NCI-H774 (cell line): ENCODE results near the gene CYB5A.
A peak's percentile ranks its signal among the peaks of the same experiment; 100 is the strongest.
"Not testable (repeated sequence)": the region's sequence is repeated elsewhere in the genome, so short reads cannot be mapped to it uniquely, and the experiment has no call there.

Experiments
- DNase-seq: peaks from one replicate; lab custom pipeline; 2025; lab: John Stamatoyannopoulos, UW

Gene CYB5A, protein sequence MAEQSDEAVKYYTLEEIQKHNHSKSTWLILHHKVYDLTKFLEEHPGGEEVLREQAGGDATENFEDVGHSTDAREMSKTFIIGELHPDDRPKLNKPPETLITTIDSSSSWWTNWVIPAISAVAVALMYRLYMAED

DNA sequence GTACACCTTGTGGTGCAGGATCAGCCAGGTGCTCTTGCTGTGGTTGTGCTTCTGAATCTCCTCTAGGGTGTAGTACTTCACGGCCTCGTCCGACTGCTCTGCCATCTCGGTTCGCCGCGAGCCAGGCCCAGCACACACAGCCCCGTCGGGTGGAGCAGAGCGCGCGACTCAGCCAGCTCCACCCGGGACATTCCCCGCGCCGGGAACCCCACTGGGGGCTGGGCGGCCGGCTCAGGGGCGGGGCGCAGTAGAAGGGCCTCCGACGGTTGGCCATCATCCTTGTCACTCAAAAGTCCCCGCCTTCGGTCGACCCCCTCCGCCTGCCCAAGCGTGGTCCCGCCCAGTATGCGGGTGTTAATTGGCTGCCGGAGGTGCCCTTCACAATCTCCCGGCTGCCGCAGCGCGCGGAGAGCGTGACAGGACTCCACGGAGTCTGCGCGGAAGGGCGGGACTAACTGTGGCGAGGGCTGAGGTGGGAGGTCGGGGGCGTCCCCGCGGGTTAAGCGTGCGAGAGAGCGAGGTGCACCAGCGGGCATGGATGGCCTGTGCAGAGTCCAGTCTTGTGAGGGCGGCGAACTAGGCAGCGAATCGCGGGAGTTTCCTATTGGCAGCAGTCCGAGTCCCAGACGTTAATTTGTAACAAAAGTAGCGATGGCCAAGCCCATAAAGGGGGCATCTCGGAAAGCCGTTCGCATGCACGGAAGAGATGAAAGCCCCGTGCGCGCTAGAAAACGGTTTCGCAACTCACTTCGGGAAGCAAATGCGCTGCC lies at the start of gene CYB5A:
Gene CYB5A, minus strand, starts transcription at position 193 of the 770 bp plus-strand sequence. Its CDS starts 88 bp downstream, at position 105.
- DNase-seq: peak; percentile 97

DNA sequence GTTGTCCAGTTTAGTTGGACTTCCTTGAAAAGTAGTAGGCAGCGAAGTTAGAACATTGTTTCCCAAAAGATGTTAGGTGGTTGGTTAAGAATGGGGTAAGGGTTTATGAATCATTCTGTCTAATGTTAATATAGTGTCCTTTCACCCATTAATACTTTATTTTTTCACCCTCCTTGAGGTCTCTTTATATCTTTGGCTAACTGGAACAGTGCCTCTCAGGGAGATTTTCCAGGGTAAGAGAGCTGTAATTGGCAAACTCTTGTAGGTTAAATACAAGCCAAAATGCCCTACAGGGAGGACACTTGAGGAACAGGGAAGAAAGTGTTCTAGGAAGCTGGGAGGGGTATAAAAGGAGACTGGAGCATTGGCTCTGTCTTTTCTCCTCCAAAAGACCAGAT lies 46.1 kb upstream of the CYB5A start:
- DNase-seq: no peak

DNA sequence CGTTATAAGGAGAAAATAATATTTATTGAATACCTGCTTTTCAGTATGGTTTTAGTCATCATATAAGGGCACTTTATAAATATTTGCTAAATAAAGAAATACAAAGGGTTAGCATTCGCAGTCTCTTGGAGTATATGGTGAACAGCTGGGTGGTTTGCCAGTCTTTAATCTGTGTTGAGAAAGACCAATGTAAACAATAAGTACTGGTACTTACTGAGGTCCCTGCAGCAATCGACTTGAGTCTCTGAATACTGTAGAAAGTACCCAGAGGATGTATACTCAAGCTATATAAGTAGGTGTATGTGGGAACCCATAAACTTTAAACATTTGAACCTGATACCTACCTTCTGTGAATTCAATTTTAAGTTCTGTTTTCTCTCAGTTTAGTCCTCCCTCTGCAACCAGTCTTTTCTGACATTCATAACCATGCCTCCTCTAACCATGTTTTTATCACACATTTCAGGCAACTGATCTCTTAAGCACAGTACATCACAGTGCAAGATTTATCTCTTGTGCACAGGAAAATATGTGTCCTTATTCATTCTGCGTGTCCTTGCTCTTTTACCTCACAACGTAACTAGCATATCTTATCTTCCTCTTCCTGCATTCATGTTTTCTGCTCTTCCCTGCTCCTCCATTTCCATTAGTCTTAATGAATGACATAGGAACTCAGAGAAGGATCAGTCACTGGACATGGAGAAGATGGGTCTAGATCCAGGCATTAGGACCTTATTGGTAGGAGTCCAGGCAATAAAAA lies 45.6 kb upstream of the CYB5A start:
- DNase-seq: no peak

DNA sequence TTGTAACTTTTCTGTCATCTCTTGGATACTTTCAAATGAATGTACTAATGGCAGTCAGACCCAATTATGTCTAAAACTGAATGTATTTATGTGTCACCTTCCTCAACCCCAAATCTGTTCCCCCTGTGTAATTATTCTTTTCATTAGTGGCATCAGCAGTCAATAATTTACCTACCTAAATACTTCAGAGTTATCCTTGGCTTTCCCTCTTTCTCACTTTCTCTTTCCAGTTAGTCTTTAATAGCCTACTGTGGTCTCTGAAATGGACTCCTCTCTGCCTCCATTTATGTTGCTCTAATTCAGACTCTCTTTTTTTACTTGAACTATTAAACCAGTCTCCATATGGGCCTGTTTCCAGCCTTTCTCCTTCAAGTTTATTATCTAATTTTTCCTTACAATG lies 44.9 kb upstream of the CYB5A start:
- DNase-seq: no peak

DNA sequence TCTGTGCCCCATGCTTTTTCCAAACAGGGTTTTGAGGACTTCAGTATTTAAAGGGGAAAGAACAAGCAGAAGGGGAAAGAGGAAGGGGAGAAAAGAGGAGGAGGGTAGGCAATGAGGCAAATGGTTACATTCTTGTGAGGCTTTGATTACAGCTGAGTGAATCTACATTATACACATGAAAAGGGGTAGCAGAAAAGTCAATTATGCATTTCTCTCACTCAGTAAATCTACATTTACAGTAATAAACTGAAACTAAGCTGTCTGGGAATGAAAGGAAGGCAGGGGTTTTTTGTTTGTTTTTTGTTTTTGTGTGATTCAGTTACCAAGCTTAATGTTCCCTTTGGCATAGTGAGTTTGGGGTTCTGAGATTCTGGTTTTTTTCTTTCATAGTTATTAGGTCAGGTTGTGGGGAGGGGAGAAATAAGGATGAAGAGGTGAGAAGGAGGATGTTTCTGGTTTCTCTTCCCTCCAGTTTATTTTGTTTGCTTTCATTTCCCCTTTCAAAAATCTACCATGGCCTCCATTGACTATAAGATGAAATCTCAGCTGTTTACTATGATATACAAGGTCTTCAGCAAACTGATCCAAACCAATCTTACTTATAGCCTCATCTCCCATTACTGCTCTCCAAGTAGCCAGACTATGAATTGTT lies 42.6 kb upstream of the CYB5A start:
- no peak for DNase-seq

DNA sequence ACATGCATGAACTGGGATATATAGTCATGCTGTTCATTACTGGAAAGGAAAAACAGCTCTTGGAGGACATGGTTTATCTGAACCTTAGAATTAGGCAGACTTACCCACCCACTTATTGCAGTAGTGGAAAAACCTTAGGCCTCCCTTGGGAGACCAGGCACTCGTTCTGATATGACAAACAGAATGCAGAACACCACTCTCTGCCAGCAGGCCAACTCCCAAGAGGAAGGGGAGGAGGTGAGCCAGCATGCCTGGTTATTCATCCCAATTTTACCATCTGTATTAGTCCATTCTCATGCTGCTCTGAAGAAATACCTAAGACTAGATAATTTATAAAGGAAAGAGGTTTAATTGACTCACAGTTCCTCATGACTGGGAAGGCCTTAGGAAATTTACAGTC lies 41.3 kb upstream of the CYB5A start:
- no peak for DNase-seq

DNA sequence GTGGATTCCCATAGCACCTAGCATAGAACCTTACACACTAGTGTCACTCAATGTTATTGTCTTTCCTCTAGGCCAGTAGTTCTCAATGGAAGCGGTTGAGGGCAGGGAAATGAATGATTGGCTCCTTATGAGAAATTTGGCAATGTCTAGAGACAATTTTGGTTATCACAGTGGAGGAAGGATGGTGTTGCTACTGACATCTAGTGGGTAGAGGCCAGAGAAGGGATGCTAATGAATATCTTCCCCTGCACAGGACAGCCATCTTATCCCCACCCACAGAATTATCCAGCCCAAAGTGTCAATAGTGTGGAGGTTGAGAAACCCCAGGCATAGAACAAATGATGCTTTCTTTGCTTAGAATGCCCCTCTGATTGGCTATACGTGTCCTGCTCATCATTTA lies 39.6 kb upstream of the CYB5A start:
- no peak for DNase-seq

DNA sequence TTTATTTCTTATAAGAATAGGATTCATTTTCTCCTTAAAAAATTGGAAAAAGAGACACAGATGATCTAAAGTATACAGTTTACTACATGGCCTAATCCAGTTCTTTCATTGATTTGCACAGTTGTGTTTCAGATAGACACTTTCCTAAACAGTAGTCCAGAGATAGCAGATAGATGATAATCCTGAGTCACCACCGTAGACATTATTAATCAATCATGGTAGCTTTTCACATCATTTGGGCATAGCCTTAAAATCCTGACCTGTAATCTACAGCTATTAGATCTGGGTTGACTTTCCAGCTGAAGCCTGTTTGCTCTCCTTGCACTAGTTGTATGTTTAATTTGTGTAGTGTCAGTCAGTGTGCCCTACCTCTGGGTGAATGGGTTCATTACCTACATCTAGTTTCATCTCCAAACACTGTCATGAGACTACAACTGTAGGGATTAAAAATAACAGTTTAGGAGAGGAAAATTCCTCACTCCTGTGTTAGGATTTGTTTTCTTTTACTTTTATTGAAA lies 38.0 kb upstream of the CYB5A start:
- DNase-seq: no peak

DNA sequence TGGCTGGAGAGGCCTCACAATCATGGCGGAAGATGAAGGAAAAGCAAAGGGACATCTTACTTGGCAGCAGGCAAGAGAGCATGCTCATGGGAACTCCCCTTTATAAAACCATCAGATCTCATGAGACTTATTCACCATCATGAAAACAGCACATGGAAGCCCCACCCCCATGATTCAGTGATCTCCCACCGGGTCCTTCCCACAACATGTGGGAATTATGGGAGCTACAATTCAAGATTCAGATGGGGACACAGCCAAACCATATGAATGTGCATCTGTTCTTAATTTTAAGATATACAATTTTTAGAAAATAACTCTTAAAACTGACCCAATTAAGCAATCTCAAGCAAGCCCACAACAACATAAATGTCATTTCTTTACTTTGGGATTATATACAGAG lies 36.4 kb upstream of the CYB5A start:
- no peak for DNase-seq

DNA sequence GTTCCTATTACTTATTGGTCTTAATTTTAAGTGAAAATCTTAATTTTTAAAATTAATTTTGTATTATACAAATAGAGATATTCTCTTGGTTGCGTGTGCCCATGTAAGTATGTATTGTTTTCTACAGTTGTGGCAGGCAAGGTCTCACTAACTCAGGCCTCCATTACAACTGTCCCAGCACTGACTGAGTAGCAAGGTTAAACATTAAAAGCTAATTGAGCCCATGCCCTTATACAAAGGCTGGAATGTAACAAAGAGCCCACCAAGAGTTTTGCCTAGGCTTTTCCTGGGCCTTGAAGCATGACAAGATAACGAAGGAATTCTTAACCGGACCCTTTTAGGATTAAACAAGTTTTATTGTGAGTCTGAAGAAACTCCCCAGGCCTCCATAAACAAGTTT lies 35.0 kb upstream of the CYB5A start:
- not testable (repeated sequence) for DNase-seq

DNA sequence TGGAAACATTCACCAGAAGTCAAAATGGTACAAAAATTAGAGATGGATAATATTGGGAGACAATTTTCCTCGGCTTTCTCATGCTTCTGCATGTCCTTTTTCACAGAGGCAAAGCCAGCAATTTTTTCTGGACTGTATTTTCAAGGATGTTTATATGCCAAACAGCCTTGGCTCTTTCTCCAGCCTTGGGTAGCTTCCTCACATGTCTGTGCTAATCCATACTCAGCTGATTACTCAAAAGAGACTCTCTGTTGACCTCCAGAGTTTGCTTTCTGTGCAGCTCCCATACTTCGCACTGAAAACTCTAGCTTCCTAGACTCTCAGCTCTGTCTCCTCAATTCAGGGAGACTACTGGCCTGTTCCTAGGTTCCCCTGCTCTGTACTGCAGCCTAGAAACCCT lies 34.5 kb upstream of the CYB5A start:
- no peak for DNase-seq

DNA sequence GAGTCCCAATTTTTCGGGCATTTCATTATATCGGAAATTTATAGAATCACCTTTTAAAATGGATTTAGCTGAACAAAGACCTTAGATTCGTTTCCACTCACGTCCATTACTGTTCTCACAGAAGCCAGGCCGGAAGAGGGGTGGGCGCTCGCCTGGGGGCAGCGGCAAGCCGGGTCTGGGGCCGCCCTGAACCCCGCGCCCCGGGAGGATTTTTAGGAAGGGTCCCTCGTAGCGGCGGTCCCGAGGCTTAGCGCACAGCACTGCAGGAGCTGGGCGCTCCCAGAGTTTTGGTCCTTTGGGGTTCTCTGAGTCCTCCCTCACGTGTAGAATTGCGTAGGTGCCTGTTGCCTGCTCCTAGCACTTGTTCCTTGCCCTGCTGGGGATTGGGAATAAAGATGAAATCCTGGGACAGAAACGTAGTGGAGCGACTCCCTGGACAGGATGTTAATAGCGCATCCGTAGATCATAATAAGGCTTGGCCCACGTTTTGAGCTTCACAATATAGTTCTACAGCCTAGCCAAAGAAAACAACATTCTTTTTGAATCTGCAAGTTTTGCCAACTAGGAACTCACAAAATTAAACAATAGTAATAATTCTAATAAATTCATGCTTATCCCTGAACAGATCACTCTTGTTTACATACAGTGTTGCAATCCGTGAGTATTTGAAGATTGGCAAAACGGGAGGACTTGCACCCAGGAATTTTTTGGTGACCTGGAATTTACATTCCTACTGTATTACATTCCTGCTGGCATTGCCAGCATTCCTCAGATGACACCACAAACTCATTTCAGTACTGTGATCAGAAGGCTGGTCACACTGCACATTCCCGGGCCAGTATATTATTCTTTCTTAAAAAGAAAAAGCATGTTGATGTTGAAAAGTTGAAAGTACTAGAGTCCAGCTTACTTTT lies 24.8 kb upstream of the CYB5A start:
- no peak for DNase-seq

DNA sequence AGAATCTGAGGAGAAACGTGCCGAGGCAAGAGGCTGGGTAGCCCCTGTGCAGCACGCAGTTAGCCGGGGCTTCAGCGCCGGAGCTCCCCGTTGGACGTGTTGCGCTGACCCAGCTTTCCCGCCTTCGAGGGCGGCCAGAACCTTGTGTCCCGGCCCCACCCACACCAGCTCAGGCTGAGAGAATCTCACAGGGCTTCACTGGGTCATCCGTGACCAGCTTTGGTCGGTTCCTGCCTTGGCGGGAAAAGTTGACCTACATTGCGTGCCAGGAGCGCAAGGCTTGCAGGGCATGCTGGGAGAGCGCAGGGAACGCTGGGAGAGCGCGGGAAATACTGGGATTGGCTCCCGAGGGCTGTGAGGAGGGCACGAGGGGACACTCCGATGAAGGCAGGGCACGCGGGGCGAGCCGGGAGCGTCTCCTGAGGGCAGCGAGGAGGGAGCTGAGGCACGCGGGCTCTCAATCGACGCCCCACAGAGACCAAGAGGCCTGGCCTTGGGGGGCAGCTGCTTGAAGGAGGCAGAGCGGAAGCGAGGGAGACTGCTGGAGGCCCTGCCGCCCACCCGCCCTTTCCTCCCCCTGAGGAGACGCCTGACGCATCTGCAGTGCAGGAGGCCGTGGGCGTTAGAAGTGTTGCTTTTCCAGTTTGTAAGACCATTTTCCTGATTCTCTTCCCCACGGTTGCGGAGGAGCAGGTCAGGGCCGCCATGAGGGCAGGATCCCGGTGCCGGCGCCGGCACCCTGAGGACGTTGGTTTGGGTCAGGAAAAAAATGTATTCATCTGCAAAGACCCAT lies 23.9 kb upstream of the CYB5A start, which contains the start of gene C18orf63:
Gene C18orf63, plus strand, starts transcription at position 376 of the 793 bp plus-strand sequence. CDS start 2,027 bp downstream, outside the sequence.
- no peak for DNase-seq

DNA sequence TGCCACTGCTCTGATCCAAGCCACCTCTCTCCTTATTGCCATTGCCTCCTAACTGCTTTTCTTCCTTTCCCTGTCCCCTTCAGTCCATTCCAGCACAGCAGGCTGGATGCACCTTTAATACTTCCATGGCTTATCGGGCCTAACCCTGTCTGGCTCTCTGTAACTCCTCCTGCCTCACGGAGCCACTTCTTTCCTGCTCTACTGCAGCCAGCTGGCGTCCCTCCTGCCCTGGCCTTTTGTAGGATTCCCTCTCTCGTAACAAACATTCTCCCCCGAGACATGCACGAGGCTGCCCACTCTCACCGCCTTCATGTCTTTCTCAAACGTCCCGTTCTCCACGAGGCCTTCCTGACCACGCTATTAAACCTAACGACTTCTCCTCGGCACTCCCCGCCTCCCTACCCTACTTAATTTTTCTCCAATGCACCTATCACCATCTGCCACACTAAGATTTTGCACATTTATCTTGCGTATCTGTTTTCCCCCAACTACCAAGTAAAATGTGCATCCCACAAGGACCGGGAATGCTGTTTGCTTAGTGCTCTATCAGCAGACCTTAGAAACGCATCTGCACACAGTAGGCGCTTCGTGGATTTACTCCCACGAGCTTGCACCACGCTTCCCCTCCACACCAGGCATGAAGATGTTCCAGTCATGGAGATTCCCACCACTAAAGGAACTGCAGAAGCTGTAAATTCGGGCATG lies 23.1 kb upstream of the CYB5A start:
- DNase-seq: no peak

DNA sequence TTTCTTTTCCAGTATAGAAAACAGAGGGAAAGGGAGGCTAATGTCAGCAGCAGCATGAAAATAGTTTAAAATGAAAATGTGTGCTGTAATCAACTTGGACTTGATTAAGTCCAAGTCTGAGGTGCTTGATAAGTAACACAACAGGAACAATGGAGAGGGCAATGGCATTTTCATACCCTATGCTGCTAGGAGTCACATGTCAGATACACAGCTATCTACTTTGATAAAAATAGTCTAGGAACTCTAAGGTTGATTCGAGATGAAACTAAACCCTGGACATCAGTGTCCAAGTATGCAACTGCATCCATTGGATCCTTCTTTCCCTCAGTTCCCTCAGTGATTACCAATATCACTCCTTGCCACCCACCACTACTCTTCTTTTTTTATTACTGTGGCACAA lies 19.2 kb upstream of the CYB5A start:
- DNase-seq: no peak

DNA sequence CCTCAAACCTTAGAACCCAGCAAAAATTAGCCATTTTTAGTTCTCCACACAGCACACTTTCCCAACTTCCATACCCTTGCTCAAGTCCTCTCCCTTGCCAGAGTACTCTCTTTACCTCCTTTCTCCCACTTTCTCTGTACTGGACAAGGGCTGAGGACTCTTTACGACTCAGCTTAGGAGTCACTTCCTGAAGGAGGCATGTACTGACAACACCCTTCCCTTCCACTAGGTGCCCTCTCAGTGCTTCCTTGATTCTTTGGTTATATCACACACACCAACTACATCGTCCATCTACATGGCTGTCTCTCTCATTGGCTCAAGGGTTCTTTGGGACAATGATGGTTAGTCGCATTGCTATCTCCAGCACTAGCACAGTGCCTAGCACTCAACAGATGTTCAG lies 18.6 kb upstream of the CYB5A start:
- DNase-seq: no peak

DNA sequence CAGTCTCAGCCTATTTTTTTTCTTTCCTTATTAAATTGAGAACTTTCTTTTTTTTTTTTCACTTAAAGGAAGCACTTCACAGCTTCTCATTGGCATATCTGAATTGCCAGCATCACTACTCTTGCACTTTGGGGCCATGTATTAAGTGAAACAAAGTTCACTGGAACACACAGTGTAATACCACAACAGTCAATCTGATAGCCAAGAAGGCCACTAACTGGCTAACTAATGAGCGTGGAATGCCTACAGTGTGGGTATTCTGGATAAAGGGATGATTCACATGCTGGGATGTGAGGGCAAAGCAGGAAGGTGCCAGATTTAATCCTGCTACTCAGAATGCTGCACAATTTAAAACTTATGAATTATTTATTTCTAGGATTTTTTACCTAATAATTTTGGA lies 12.2 kb upstream of the CYB5A start:
- DNase-seq: no peak

DNA sequence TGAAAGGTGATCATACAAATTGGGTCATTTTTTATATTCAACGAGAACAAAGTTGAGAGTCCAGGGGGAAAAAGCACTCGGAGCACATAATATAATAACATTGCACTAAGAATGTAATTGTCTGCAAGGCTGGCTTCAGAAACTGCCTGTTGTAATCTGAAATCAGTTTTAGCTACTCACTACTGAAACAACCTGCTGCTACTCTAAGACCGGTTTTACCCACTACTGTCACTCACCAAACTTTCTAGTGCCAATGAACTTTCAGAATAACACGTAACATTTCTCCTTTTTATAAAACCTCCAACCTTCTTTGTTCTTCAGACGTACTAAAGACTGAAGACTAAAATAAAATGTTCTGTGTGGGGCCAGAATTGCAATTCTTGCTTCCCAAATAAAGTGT lies 11.5 kb upstream of the CYB5A start:
- DNase-seq: no peak

DNA sequence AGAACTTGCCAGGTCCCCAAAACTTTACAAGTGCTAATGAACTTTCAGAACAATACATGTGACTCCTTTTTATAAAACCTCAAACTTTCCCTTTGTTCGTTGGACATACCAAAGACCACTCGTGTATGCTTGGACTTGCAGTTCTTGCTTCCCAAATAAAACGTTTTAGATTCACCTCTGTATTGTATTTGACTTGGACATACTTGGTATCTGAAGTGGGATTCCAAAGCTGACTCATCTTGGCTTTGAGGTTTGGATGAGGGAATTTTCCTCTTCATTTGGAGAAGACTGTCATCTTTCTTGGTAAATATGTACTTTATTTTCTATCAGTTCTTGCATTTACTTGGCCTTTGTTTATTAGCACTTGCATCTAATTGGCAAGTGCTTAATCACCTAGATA lies 8.0 kb upstream of the CYB5A start:
- DNase-seq: no peak

DNA sequence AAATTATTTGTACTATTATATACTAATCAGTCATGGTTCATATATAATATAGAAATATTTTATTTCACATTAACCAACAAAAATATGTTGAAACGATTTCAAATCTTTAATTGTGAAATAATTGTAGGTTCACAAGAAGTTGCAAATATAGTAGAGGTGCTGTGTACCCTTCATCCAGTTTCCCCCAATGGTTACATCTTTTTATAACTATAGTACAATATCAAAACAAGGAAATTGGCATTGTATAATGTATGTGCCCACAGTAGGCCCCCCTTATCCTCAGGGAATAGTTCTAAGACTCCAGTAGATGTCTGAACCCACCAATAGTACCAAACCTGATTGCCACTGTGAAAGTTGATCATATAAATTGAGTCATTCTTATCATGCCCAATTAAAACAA lies 7.4 kb upstream of the CYB5A start:
- DNase-seq: no peak
